Measurements from ENCODE around the gene TMEM267.
"Not testable (repeated sequence)": the region's sequence is repeated elsewhere in the genome, so short reads cannot be mapped to it uniquely, and the experiment has no call there.

The TMEM267 gene

GRCh38 chr5:43410414-43410813 lies 73.3 kb downstream of the TMEM267 start:
- FAIRE-seq (no peak), DNase-seq (ENCODE audit: low spot score) (no peak)

GRCh38 chr5:43409809-43410271 lies 73.8 kb downstream of the TMEM267 start:
- FAIRE-seq (no peak), DNase-seq (ENCODE audit: low spot score) (no peak)

GRCh38 chr5:43402524-43403066 lies 81.1 kb downstream of the TMEM267 start:
- not testable (repeated sequence) for DNase-seq (ENCODE audit: low spot score); FAIRE-seq

GRCh38 chr5:43401827-43402226 lies 81.8 kb downstream of the TMEM267 start:
- FAIRE-seq (no peak), DNase-seq (ENCODE audit: low spot score) (peak; percentile 44)

- FAIRE-seq (no peak), DNase-seq (ENCODE audit: low spot score) (no peak)
These were observed 83.6 kb downstream of the TMEM267 start for GRCh38 chr5:43400082-43400481.

- peak; percentile 61 for DNase-seq (ENCODE audit: low spot score)
- no peak for FAIRE-seq
These were observed 86.8 kb downstream of the TMEM267 start for GRCh38 chr5:43396762-43397304.
